CD14-positive monocyte (primary cell): Measurements from ENCODE around the gene METTL21A. TPM values are rescaled to one million over a fixed set of nuclear protein-coding genes. Genes with fewer than 3 reads are reported as not detected.

ENCODE experiments used
- DNase-seq, 3 donors: peaks; one replicate each; pipeline ENCODE4 v3.0.0-alpha.2; 2011 to 2022
- H2AFZ ChIP-seq: 2 replicates; pipeline ENCODE4 v1.6.0; 2012; ENCODE audit warnings: mild to moderate bottlenecking, low read depth, low read length, inconsistent platforms; ENCODE audit not compliant: insufficient read depth, poor library complexity, severe bottlenecking
- H3K27ac ChIP-seq, 2 donors: 1 replicate in 1 of 2; 2 replicates in 1 of 2; pipeline ENCODE4 v1.5.1; 2012 to 2013; ENCODE audit warnings: low read length in 2 of 2, control low read depth in 1 of 2, inconsistent platforms in 1 of 2, low read depth in 1 of 2, mild to moderate bottlenecking in 1 of 2
- H3K27me3 ChIP-seq, 2 donors: one replicate each; pipeline versions ENCODE4 v1.6.0 to v1.6.1; 2011 to 2013; ENCODE audit warnings: low read length in 2 of 2; ENCODE audit not compliant: control insufficient read depth in 2 of 2, insufficient read depth in 2 of 2
- H3K36me3 ChIP-seq, 2 donors: replicated peaks in 1 of 2; 1 replicate in 1 of 2; 2 replicates in 1 of 2; pipeline versions ENCODE4 v1.5.1 to v1.6.1; 2012 to 2013; ENCODE audit warnings: low read length in 2 of 2, control low read depth in 1 of 2, inconsistent platforms in 1 of 2, mild to moderate bottlenecking in 1 of 2; ENCODE audit not compliant: insufficient read depth in 2 of 2, control insufficient read depth in 1 of 2
- H3K4me1 ChIP-seq, 2 donors: 1 replicate in 1 of 2; 2 replicates in 1 of 2; pipeline versions ENCODE4 v1.5.1 to v1.6.1; 2012 to 2013; ENCODE audit warnings: low read length in 2 of 2, control low read depth in 1 of 2, inconsistent platforms in 1 of 2, mild to moderate bottlenecking in 1 of 2, moderate library complexity in 1 of 2; ENCODE audit not compliant: insufficient read depth in 2 of 2, control insufficient read depth in 1 of 2
- H3K4me2 ChIP-seq: replicated peaks from 2 replicates; pipeline ENCODE3; 2012; ENCODE audit warnings: low read length, moderate library complexity, mild to moderate bottlenecking; ENCODE audit not compliant: poor library complexity, severe bottlenecking; ENCODE audit errors: extremely low read depth
- H3K4me3 ChIP-seq, 3 experiments: fragments of 200-600 bp in 1 of 3; sonication (generic) in 1 of 3; replicated peaks in 1 of 3; 1 replicate in 2 of 3; 2 replicates in 1 of 3; pipeline ENCODE4 v1.5.1; 2011 to 2013; ENCODE audit warnings: low read length in 3 of 3, mild to moderate bottlenecking in 3 of 3, control low read depth in 2 of 3, low read depth in 2 of 3, inconsistent platforms in 1 of 3, moderate library complexity in 1 of 3
- H3K79me2 ChIP-seq: 2 replicates; pipeline ENCODE4 v1.6.0; 2012; ENCODE audit warnings: mild to moderate bottlenecking, control low read depth, inconsistent platforms, low read length, moderate library complexity; ENCODE audit not compliant: insufficient read depth
- H3K9ac ChIP-seq: 2 replicates; pipeline ENCODE4 v1.6.0; 2017; ENCODE audit warnings: low read length, mild to moderate bottlenecking; ENCODE audit not compliant: insufficient read depth, poor library complexity, severe bottlenecking
- H3K9me3 ChIP-seq, 2 donors: replicated peaks in 1 of 2; 1 replicate in 1 of 2; 2 replicates in 1 of 2; pipeline versions ENCODE4 v1.5.1 to v1.6.1; 2012 to 2013; ENCODE audit warnings: low read length in 2 of 2, control low read depth in 1 of 2; ENCODE audit not compliant: control insufficient read depth in 1 of 2, insufficient read depth in 1 of 2
- H4K20me1 ChIP-seq: 2 replicates; pipeline ENCODE4 v1.6.0; 2012; ENCODE audit warnings: mild to moderate bottlenecking, low read length, control low read depth, moderate library complexity; ENCODE audit not compliant: insufficient read depth
- H3K27ac Mint-ChIP-seq, 7 donors: one replicate each; pipeline ENCODE4 v1.8.0; 2020; ENCODE audit warnings: mild to moderate bottlenecking in 7 of 7, mixed read lengths in 7 of 7, moderate library complexity in 6 of 7, inconsistent platforms in 2 of 7
- H3K27me3 Mint-ChIP-seq, 3 donors: one replicate each; pipeline ENCODE4 v1.8.0; 2021 to 2022; ENCODE audit warnings: low read depth in 3 of 3, mild to moderate bottlenecking in 3 of 3, mixed read lengths in 3 of 3, moderate library complexity in 3 of 3, inconsistent platforms in 1 of 3
- H3K36me3 Mint-ChIP-seq, 2 donors: one replicate each; pipeline ENCODE4 v1.8.0; 2020; ENCODE audit warnings: mixed read lengths in 2 of 2, inconsistent platforms in 1 of 2, mild to moderate bottlenecking in 1 of 2
- H3K4me1 Mint-ChIP-seq: one replicate; pipeline ENCODE4 v1.8.0; 2020; ENCODE audit warnings: mild to moderate bottlenecking, mixed read lengths
- H3K4me3 Mint-ChIP-seq, 2 donors: one replicate each; pipeline ENCODE4 v1.8.0; 2020; ENCODE audit warnings: mild to moderate bottlenecking in 2 of 2, mixed read lengths in 2 of 2, moderate library complexity in 1 of 2
- H3K9me3 Mint-ChIP-seq, 7 donors: one replicate each; pipeline ENCODE4 v1.8.0; 2020 to 2022; ENCODE audit warnings: mixed read lengths in 7 of 7, mild to moderate bottlenecking in 6 of 7, moderate library complexity in 6 of 7, inconsistent platforms in 2 of 7
- CTCF ChIP-seq: fragments of 200-600 bp; IDR thresholded peaks from one replicate; pipeline ENCODE4 v1.8.0; 2022; ENCODE audit warnings: antibody characterized with exemption, mild to moderate bottlenecking
- WGBS: methylation state at CpG from one replicate; pipeline ENCODE4 v1.1.5; 2013; ENCODE audit warnings: missing lambda C conversion rate; ENCODE audit not compliant: insufficient coverage; 5-methylcytosine and 5-hydroxymethylcytosine counted together
- intact Hi-C, 2 donors: fragments of 100-400 bp; cut with micrococcal nuclease; formaldehyde crosslinking; loops; one replicate each; pipeline versions ENCODE4 v1.15.0 to v1.15.1; 2023
- polyA plus RNA-seq, 3 donors: library from polyadenylated mRNA; depleted of rRNA in 1 of 3; unstranded in 2 of 3; stranded (reverse) in 1 of 3; fragments of 300-500 nt in 2 of 3; fragments of >200 nt in 1 of 3; fragmentation: Illumina TruSeq in 2 of 3; gene quantifications; 1 replicate in 2 of 3; 2 replicates in 1 of 3; pipeline ENCODE4 v1.2.3, GENCODE V29; 2012 to 2021

Gene METTL21A
- polyA plus RNA-seq, 3 donors: 13.5 to 47.0 (median 44.7) TPM

DNA sequence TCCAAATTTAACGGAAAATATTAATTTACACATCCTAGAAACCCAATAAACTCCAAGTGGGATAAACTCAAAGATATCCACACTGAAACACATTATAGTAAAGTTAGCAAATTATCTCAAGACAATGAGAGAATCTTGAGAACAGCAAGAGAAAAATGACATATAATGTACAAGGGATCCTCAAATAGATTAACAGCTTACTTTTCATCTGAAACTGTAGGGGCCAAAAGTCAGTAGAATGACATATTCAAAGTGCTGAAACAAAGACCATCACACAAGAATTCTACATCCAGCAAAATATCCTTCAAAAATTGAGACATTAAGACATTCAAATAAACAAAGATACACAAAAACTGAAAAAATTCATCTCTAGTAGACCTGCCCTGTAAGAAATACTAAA is 18.7 kb upstream of the METTL21A start:
- Mint-ChIP-seq H3K9me3 (peaks cover 9 to 23% (median 19%) of the 10 kb centered on the region in 7 donors), H3K27me3 (peaks cover 0 to 1% (median 1%) of the 10 kb centered on the region in 3 donors), H3K4me1 (no peaks in the 10 kb centered on the region), H3K36me3 (peaks cover 0 to 2% of the 10 kb centered on the region in 2 donors), H3K27ac (no peak overlapping the region), H3K4me3 (no peak overlapping the region)
- Histone ChIP-seq H3K4me1 (no peaks in the 10 kb centered on the region), H3K9ac (no peak overlapping the region), H2AFZ (no peak overlapping the region), H3K36me3 (no peaks in the 10 kb centered on the region), H3K27ac (no peak overlapping the region), H3K79me2 (no peaks in the 10 kb centered on the region), H3K4me3 (no peak overlapping the region), H4K20me1 (no peaks in the 10 kb centered on the region), H3K27me3 (no peaks in the 10 kb centered on the region), H3K9me3 (peaks cover 19 to 23% of the 10 kb centered on the region in 2 donors), H3K4me2 (no peak overlapping the region)
- WGBS: no CpG with 5 or more reads among the region's 1 CpG
- TF ChIP-seq CTCF: no peak
- no peak for DNase-seq
- intact Hi-C loops: no loop called here

DNA sequence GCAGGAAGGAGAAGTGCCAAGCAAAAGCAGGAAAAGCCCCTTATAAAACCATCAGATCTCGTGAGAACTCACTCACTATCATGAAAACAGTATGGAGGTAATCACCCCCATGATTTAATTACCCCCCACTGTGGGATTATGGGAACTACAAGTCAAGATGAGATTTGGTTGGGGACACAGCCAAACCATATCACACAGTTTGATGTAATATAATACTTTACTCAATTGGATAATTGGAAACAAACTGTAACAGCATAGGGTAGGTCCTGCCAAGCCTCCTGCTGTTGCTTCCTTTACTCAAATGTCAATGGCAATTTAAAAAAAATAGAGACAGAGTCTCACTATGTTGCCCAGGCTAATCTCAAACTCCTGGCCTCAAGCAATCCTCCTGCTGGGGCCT is 15.5 kb upstream of the METTL21A start:
- Mint-ChIP-seq H3K36me3 (peaks cover 0 to 2% of the 10 kb centered on the region in 2 donors), H3K27ac (no peak overlapping the region), H3K27me3 (peaks cover 0 to 1% (median 1%) of the 10 kb centered on the region in 3 donors), H3K9me3 (peaks cover 9 to 23% (median 19%) of the 10 kb centered on the region in 7 donors), H3K4me1 (peaks cover 10% of the 10 kb centered on the region), H3K4me3 (no peak overlapping the region)
- Histone ChIP-seq H3K36me3 (no peaks in the 10 kb centered on the region), H3K4me3 (no peak overlapping the region), H3K9ac (no peak overlapping the region), H3K27me3 (no peaks in the 10 kb centered on the region), H3K9me3 (peaks cover 19 to 23% of the 10 kb centered on the region in 2 donors), H2AFZ (no peak overlapping the region), H3K4me2 (no peak overlapping the region), H3K79me2 (no peaks in the 10 kb centered on the region), H3K27ac (no peak overlapping the region), H4K20me1 (no peaks in the 10 kb centered on the region), H3K4me1 (peaks cover 13% of the 10 kb centered on the region in 2 donors)
- intact Hi-C loops: no loop called here
- WGBS: no CpG with 5 or more reads among the region's 1 CpG
- no peak for TF ChIP-seq CTCF
- no peak for DNase-seq
